ENCODE results near the gene SSBP2. TPM values are rescaled to one million over a fixed set of nuclear protein-coding genes. Genes with fewer than 3 reads are reported as not detected.
A peak's percentile ranks its signal among the peaks of the same experiment; 100 is the strongest.

SSBP2 gene
- total RNA-seq, 1 donor = 34.3 TPM

- DNase-seq (ENCODE audit: low read depth) = peak; percentile 92
- TF ChIP-seq CTCF (IDR thresholded peaks at IDR 0.05; ENCODE audit: insufficient read depth, low read length) = no peak
- no peak overlapping the region for H3K4me3 ChIP-seq (ENCODE audit: low read depth, low read length)
Observed at GRCh38 chr5:81787474-81788242, 36.8 kb upstream of the SSBP2 start.

- no peak overlapping the region for H3K4me3 ChIP-seq (ENCODE audit: low read depth, low read length)
- TF ChIP-seq CTCF (IDR thresholded peaks at IDR 0.05; ENCODE audit: insufficient read depth, low read length) = no peak
- DNase-seq (ENCODE audit: low read depth) = no peak
Observed at GRCh38 chr5:81786991-81787390, 36.1 kb upstream of the SSBP2 start.

GRCh38 chr5:81786496-81786895 lies 35.6 kb upstream of the SSBP2 start:
- no peak for DNase-seq (ENCODE audit: low read depth)
- H3K4me3 ChIP-seq (ENCODE audit: low read depth, low read length) = no peak overlapping the region
- no peak for TF ChIP-seq CTCF (IDR thresholded peaks at IDR 0.05; ENCODE audit: insufficient read depth, low read length)

GRCh38 chr5:81785322-81785721 lies 34.4 kb upstream of the SSBP2 start:
- TF ChIP-seq CTCF (IDR thresholded peaks at IDR 0.05; ENCODE audit: insufficient read depth, low read length) = no peak
- H3K4me3 ChIP-seq (ENCODE audit: low read depth, low read length) = no peak overlapping the region
- no peak for DNase-seq (ENCODE audit: low read depth)

- no peak overlapping the region for H3K4me3 ChIP-seq (ENCODE audit: low read depth, low read length)
- DNase-seq (ENCODE audit: low read depth) = no peak
- TF ChIP-seq CTCF (IDR thresholded peaks at IDR 0.05; ENCODE audit: insufficient read depth, low read length) = no peak
Observed at GRCh38 chr5:81783401-81783800, 32.5 kb upstream of the SSBP2 start.

GRCh38 chr5:81782811-81783210 lies 31.9 kb upstream of the SSBP2 start:
- no peak for TF ChIP-seq CTCF (IDR thresholded peaks at IDR 0.05; ENCODE audit: insufficient read depth, low read length)

GRCh38 chr5:81779916-81780266 lies 29.0 kb upstream of the SSBP2 start:
- TF ChIP-seq CTCF (IDR thresholded peaks at IDR 0.05; ENCODE audit: insufficient read depth, low read length) = no peak
- no peak overlapping the region for H3K4me3 ChIP-seq (ENCODE audit: low read depth, low read length)
- DNase-seq (ENCODE audit: low read depth) = no peak

More at GRCh38 chr5:81782811-81783210, 31.9 kb upstream of the SSBP2 start:
- no peak overlapping the region for H3K4me3 ChIP-seq (ENCODE audit: low read depth, low read length)
- peak; percentile 27 for DNase-seq (ENCODE audit: low read depth)
